ENCODE measurements around the gene SLC35B4.

GRCh38 chr7:134339475-134339874 is 22.7 kb upstream of the SLC35B4 start:
- TF ChIP-seq CTCF (conservative IDR thresholded peaks at IDR 0.05) (no peak), EZH2 (IDR thresholded peaks at IDR 0.05; ENCODE audit: low read depth) (no peak)
